NCI-H2171 (cell line): ENCODE data around the gene WFDC11.
"Not testable (repeated sequence)": the region's sequence is repeated elsewhere in the genome, so short reads cannot be mapped to it uniquely, and the experiment has no call there.

Experiments used
- DNase-seq: peaks from one replicate; lab custom pipeline; 2025; lab: John Stamatoyannopoulos, UW

The WFDC11 gene

DNA sequence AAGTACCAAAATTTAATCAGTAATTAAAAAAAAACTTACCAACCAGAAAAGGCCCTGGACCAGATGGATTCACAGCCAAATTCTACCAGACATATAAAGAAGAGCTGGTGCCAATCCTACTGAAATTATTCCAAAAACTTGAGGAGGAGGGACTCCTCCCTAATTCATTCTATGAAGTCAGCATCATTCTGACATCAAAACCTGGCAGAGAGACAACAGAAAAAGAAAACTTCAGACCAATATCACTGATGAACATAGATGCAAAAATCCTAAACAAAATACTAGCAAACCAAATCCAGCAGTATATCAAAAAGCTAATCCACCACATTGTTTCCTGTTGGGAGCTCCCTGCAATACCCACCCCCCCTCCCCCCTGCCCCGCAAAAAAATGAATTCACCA is at the start of gene WFDC11:
Gene WFDC11 (minus strand): TSS at position 101 of the 400 bp plus-strand sequence. CDS start 19,639 bp downstream, outside the sequence.
- no peak for DNase-seq

DNA sequence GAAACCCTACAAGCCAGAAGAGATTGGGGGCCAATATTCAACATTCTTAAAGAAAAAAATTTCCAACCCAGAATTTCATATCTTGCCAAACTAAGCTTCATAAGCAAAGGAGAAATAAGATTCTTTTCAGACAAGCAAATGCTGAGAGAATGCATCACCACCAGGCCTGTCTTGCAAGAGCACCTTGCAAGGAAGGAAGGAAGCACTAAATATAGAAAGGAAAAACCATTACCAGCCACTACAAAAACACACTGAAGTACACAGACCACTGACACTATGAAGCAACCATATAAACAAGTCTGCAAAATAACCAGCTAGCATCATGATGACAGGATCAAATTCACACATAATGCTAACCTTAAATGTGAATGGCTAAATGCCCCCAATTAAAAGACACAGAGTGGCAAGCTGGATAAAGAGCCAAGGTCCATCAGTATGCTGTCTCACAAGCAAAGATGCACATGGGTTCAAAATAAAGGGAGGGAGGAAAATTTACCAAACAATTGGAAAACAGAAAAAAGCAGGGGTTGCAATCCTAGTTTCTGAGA is 46.2 kb upstream of the WFDC11 start:
- DNase-seq = not testable (repeated sequence)

DNA sequence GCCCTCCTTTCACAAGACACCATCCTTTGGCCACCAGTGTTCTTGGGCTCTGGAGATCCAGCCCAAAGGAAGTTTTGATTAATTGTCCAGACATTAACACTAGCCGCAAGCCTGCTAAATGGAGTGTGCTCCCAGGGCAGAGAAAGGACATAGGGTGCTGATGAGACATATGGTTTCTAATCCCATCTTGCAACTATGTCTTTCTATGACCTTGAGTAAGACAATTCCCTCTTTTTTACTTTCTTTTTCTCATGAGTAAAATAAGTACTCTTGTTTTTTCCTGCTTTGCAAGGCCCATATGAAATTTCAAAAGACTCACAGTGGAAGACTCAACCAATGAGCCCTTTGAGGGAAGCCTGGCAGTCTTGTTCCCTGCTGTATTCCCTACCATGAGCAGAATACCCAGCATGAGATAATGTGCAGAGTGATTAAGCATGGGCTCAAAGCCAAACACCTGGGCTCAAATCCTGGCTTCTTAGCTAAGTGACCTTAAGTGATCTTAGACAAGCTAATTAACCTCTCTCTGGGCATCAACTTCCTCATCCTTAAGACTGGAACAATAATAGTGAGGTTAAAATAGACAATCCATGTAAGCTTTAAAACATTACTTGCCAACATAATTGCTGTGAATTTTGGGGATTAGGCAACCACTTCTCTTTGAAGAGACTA is 35.1 kb upstream of the WFDC11 start, which contains the start of gene WFDC10B:
Gene WFDC10B (minus strand): TSS at position 51 of the 669 bp plus-strand sequence. CDS start 19,027 bp downstream, outside the sequence.
- DNase-seq = peak; percentile 3

DNA sequence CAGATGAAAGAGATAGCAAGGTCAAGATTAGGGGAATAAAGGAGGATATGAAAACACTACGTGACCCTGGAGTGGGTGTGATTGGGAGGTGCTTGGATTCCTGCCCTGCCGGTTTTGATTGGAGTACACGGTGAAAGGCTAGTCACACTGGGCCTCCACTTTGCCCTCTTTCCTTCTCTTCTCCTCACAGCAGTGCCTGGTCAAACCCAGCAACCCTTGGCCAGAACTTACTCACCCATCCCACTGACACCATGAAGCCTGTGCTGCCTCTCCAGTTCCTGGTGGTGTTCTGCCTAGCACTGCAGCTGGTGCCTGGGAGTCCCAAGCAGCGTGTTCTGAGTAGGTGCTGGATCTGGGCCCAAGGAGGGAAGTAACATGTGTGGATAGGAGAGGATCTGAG is 31.8 kb upstream of the WFDC11 start, which contains the start of gene WFDC13:
Gene WFDC13 (plus strand): TSS at position 166 of the 400 bp plus-strand sequence. CDS start 86 bp downstream, at position 252.
- DNase-seq = no peak

DNA sequence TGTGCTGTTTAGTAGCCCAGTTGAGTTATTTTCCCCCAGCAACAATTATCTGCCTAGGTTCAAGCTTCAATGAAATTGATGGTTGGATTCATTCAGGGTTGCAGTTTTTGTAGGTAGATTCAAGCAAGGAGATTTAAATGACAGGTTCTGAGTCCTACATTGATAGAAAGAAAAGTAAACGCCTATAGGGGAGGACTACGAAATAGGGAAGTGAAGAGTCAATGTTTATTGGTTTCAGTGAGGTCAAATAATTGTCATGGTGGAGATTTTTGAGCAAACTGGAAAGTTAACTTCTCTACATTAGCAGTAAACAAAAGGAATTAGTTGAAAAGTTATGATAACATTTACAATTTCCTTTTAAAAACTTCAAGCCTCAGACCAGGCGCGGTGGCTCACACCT is 31.1 kb upstream of the WFDC11 start:
- DNase-seq = no peak

DNA sequence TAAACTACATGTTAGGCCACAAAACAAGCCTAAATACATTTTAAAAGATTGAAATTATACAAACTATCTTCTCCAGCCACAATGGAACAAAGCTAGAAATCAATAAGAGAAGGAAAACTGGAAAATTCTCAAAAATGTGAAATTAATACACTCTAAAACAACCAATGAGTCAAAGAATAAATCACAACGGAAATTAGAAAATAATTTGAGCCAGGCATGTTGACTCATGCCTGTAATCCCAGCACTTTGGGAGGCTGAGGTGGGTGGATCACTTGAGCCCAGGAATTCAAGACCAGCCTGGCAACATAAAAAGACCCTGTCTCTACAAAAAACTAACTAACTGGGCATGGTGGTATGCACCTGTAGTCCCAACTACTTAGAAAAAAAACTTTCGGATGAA is 25.5 kb upstream of the WFDC11 start:
- DNase-seq = no peak

DNA sequence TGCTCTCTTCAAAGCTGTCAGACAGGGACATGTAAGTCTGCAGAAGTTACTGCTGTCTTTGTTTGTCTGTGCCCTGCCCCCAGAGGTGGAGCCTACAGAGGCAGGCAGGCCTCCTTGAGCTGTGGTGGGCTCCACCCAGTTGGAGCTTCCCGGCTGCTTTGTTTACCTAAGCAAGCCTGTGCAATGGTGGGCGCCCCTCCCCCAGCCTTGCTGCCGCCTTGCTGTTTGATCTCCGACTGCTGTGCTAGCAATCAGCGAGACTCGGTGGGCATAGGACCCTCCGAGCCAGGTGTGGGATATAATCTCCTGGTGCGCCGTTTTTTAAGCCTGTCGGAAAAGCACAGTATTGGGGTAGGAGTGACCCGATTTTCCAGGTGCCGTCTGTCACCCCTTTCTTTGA is 23.3 kb upstream of the WFDC11 start:
- not testable (repeated sequence) for DNase-seq

DNA sequence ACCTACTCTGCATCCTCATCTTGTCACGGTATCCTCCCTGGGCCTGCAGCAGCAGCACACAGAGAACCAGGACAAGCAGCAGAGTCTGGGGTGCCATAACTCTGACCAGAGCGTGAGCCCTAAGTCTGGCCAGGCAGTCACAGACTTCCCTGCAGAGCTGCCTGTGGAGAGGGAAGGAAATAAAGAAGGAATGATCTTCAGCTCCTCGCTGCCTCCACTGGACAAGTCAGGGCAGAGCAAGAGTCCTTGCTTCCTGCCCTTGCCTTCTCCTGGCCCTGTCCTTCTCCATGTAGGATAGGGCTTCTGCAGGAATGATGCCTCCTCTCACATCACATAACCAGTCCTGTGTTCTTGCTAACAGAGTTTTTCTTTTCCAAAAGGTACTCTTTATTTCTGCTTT is 15.9 kb upstream of the WFDC11 start:
- no peak for DNase-seq

GRCh38 chr20:45679650-45680049 is 9.6 kb upstream of the WFDC11 start:
- DNase-seq = no peak

- no peak for DNase-seq
Observed at GRCh38 chr20:45672765-45673164, 2.7 kb upstream of the WFDC11 start.

- not testable (repeated sequence) for DNase-seq
Observed at GRCh38 chr20:45657038-45657437, 13.0 kb downstream of the WFDC11 start.

- not testable (repeated sequence) for DNase-seq
Observed at GRCh38 chr20:45651726-45652125, 18.3 kb downstream of the WFDC11 start.

- DNase-seq = no peak
Observed at GRCh38 chr20:45649312-45649863, 20.7 kb downstream of the WFDC11 start.

DNA sequence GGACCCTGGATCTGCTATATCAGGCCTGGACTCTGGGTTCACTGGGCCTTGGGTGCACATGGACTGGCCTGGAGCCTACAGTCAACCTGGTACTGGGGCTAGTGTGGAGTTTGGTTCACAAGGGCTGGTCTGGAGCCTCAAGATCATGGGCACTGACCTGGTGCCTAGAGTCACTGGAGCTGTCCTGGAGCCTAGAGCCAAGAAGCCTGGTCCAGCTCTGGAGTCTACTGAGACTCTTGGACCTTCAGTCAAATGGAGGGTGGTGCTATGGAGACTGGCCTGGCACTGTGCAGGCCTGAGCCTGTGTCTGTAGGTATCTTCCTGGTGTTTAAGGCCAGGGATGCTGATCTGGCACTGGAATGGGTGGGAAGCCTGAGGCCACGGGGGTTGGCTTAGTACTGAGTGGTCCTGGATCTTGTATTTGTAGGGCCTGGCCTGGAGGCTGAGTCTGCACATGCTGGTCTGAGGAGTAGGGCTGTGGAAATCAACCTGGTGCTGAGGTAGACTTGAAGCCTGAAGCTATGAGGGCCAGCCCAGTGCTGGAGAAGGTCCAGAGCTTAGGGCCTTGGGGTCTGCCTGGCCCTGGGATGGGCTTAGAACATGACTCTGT is 22.5 kb downstream of the WFDC11 start:
- no peak for DNase-seq

DNA sequence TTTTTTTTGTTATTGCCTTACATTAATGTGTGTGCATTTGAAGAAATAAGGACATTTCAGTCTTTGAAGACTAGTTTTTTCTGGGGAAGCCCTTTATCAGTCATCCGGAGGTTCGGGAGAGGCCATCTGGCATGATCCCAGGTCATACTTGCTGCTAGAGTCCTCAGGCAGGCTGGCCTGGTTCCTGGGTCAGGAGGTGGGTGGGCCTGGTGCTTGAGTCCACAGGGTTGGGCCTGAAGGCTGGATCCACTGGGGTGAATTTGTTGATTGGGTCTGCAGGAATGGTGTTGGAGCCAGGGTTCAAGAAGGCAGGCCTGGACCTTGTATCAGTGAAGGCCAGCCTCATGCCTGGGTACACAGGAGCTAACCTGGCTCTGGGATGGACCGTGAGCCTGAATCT is 23.2 kb downstream of the WFDC11 start:
- no peak for DNase-seq

GRCh38 chr20:45645869-45646268 is 24.2 kb downstream of the WFDC11 start:
- DNase-seq = not testable (repeated sequence)

GRCh38 chr20:45641076-45641475 is 29.0 kb downstream of the WFDC11 start:
- DNase-seq = not testable (repeated sequence)

DNA sequence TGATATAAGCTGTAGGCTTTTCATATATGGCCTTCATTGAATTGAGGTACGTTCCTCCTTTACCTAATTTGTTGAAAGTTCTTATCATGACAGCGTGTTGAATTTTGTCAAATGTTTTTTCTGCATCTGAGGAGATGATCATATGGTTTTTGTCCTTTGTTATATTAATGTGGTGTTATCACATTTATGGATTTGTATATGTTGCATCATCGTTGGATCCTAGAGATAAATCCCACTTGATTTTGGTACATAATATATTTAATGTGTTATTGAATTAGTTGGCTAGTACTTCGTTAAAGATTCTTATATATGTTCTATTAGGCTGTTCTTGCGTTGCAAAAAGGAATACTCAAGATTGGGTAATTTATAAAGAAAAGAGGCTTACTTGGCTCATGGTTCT is 30.4 kb downstream of the WFDC11 start:
- no peak for DNase-seq

DNA sequence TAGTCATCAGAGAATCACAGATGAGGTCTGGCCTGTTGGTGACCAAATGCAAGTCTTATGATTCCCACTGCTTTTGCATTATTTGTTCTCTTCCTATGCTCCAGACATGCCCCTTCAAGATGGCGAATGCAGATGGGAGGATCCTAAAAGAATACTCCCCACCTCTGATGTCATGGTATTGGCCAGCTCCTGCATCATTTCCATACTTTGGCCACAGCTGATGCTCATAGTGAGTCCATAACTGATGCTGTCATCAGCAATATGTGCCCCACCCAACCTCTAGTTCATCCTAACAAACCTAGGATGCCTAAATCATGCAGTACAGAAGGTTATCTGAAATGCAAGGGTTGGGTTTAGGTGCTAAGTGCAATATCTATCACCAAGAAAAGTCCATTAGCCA is 33.5 kb downstream of the WFDC11 start:
- no peak for DNase-seq

- DNase-seq = no peak
Observed at GRCh38 chr20:45631184-45631583, 38.9 kb downstream of the WFDC11 start, which contains the start of gene WFDC9. TSS of gene WFDC9 (minus strand) at chr20:45631284. CDS start at chr20:45610181, 21,103 bp downstream.

- no peak for DNase-seq
Observed at GRCh38 chr20:45630371-45630770, 39.7 kb downstream of the WFDC11 start.

GRCh38 chr20:45629496-45630100 is 40.4 kb downstream of the WFDC11 start, which contains the start of gene WFDC10A:
TSS of gene WFDC10A (plus strand) at chr20:45629739. CDS start at chr20:45629814, 75 bp downstream.
- DNase-seq = peak; percentile 5
